CD4-positive, alpha-beta memory T cell (primary cell): ENCODE data around the gene UAP1L1. TPM values are rescaled to one million over a fixed set of nuclear protein-coding genes. Genes with fewer than 3 reads are reported as not detected.
A peak's percentile ranks its signal among the peaks of the same experiment; 100 is the strongest.
"Not testable (repeated sequence)": the region's sequence is repeated elsewhere in the genome, so short reads cannot be mapped to it uniquely, and the experiment has no call there.

Experiments used
- CTCF ChIA-PET: fragments of 350-600 bp; sonication (Branson Sonifier 250); formaldehyde crosslinking; loops from one replicate; lab custom pipeline; 2021; ENCODE audit warnings: inconsistent platforms; ENCODE audit not compliant: partially characterized antibody; lab: Charles Lee
- POLR2A ChIA-PET: fragments of 350-600 bp; sonication (Branson Sonifier 250); formaldehyde crosslinking; loops from one replicate; lab custom pipeline; 2021; ENCODE audit not compliant: partially characterized antibody; lab: Charles Lee
- DNase-seq, 5 donors: peaks; one replicate each; pipeline versions ENCODE4 v3.0.0 to v3.0.0-alpha.2; 2020 to 2022; ENCODE audit warnings: mixed read lengths in 1 of 5
- H3K27ac ChIP-seq: one replicate; pipeline ENCODE4 v1.7.0; 2013; ENCODE audit warnings: low read depth, low read length
- H3K27me3 ChIP-seq: 2 replicates; pipeline ENCODE4 v1.7.0; 2013; ENCODE audit warnings: mild to moderate bottlenecking, low read length, moderate library complexity; ENCODE audit not compliant: insufficient read depth
- H3K36me3 ChIP-seq: 2 replicates; pipeline ENCODE4 v1.7.0; 2013; ENCODE audit warnings: mild to moderate bottlenecking, low read length, moderate library complexity; ENCODE audit not compliant: insufficient read depth
- H3K4me1 ChIP-seq: 2 replicates; pipeline ENCODE4 v1.7.0; 2013; ENCODE audit warnings: mild to moderate bottlenecking, low read length, moderate library complexity; ENCODE audit not compliant: insufficient read depth
- H3K4me3 ChIP-seq, 2 donors: one replicate each; pipeline ENCODE4 v1.7.0; 2013; ENCODE audit warnings: low read length in 2 of 2, mild to moderate bottlenecking in 1 of 2
- H3K9me3 ChIP-seq, 2 donors: one replicate each; pipeline ENCODE4 v1.7.0; 2013; ENCODE audit warnings: low read length in 2 of 2, control low read depth in 1 of 2; ENCODE audit not compliant: control insufficient read depth in 1 of 2
- H3K27ac Mint-ChIP-seq, 7 donors: one replicate each; pipeline ENCODE4 v1.8.0; 2020 to 2021; ENCODE audit warnings: mixed read lengths in 7 of 7, mild to moderate bottlenecking in 6 of 7, inconsistent platforms in 3 of 7, moderate library complexity in 3 of 7
- H3K27me3 Mint-ChIP-seq, 2 donors: one replicate each; pipeline ENCODE4 v1.8.0; 2020 to 2021; ENCODE audit warnings: mixed read lengths in 2 of 2
- H3K36me3 Mint-ChIP-seq, 2 donors: one replicate each; pipeline ENCODE4 v1.8.0; 2020 to 2021; ENCODE audit warnings: mixed read lengths in 2 of 2, inconsistent platforms in 1 of 2, mild to moderate bottlenecking in 1 of 2
- H3K4me1 Mint-ChIP-seq, 4 donors: one replicate each; pipeline ENCODE4 v1.8.0; 2020 to 2021; ENCODE audit warnings: mixed read lengths in 4 of 4, mild to moderate bottlenecking in 1 of 4
- H3K4me3 Mint-ChIP-seq, 8 donors: one replicate each; pipeline ENCODE4 v1.8.0; 2020 to 2021; ENCODE audit warnings: mixed read lengths in 8 of 8, mild to moderate bottlenecking in 7 of 8, moderate library complexity in 6 of 8, inconsistent platforms in 3 of 8
- H3K9me3 Mint-ChIP-seq, 8 donors: one replicate each; pipeline ENCODE4 v1.8.0; 2020 to 2021; ENCODE audit warnings: mixed read lengths in 8 of 8, mild to moderate bottlenecking in 5 of 8, inconsistent platforms in 3 of 8, moderate library complexity in 1 of 8
- intact Hi-C: fragments of 100-400 bp; cut with micrococcal nuclease; formaldehyde crosslinking; loops from one replicate; pipeline ENCODE4 v1.15.1; 2023
- polyA plus RNA-seq, 2 donors: library from polyadenylated mRNA; unstranded; fragments of 300-500 nt; fragmentation: Illumina TruSeq; gene quantifications; one replicate each; pipeline ENCODE4 v1.2.3, GENCODE V29; 2021
- total RNA-seq, 2 experiments: library from RNA; stranded (reverse); gene quantifications; one replicate each; pipeline ENCODE4 v1.2.3, GENCODE V29; 2021

UAP1L1 gene
- total and polyA plus RNA-seq, 4 experiments from 2014 or later = 0.81 to 12.5 (median 6.8) TPM

GRCh38 chr9:137057545-137057944 lies 19.8 kb upstream of the UAP1L1 start:
- intact Hi-C loops = no loop called here
- peak overlapping the region in 1 of 8 donors; percentile 39 for H3K4me3 Mint-ChIP-seq
- H3K4me1 ChIP-seq = peaks cover 11% of the 10 kb centered on the region
- H3K4me1 Mint-ChIP-seq = no peaks in the 10 kb centered on the region
- POLR2A ChIA-PET = no interaction called here
- H3K27ac ChIP-seq = no peak overlapping the region
- no peaks in the 10 kb centered on the region for H3K36me3 ChIP-seq
- no peak overlapping the region for H3K27ac Mint-ChIP-seq
- H3K4me3 ChIP-seq = no peak overlapping the region
- DNase-seq = no peak
- H3K9me3 Mint-ChIP-seq = no peaks in the 10 kb centered on the region
- peaks cover 0 to 2% of the 10 kb centered on the region in 2 donors for H3K27me3 Mint-ChIP-seq
- no peaks in the 10 kb centered on the region for H3K36me3 Mint-ChIP-seq
- H3K27me3 ChIP-seq = peaks cover 6% of the 10 kb centered on the region
- CTCF ChIA-PET = interaction anchor here (0.5 to 3.0 kb wide), 3 partner anchors 10 to 134 kb away, joined by 3 to 12 read pairs (median 11); no protein-coding TSS in a partner anchor
- H3K9me3 ChIP-seq = no peaks in the 10 kb centered on the region

- no peak overlapping the region for H3K27ac ChIP-seq
- H3K27me3 Mint-ChIP-seq = no peaks in the 10 kb centered on the region
- no peaks in the 10 kb centered on the region for H3K4me1 Mint-ChIP-seq
- ChIA-PET POLR2A (no interaction called here), CTCF (interaction anchor here (0.9 to 3.0 kb wide), 4 partner anchors 8 to 29 kb away, joined by 3 to 12 read pairs (median 10); no protein-coding TSS in a partner anchor)
- intact Hi-C loops = no loop called here
- no peak overlapping the region for H3K4me3 Mint-ChIP-seq
- no peaks in the 10 kb centered on the region for H3K27me3 ChIP-seq
- peaks cover 1% of the 10 kb centered on the region for H3K4me1 ChIP-seq
- H3K27ac Mint-ChIP-seq = no peak overlapping the region
- no peaks in the 10 kb centered on the region for H3K36me3 Mint-ChIP-seq
- no peaks in the 10 kb centered on the region for H3K9me3 Mint-ChIP-seq
- no peak for DNase-seq
- no peaks in the 10 kb centered on the region for H3K9me3 ChIP-seq
- H3K4me3 ChIP-seq = no peak overlapping the region
- H3K36me3 ChIP-seq = no peaks in the 10 kb centered on the region
Observed at GRCh38 chr9:137058521-137059234, 18.6 kb upstream of the UAP1L1 start.

GRCh38 chr9:137062384-137062783 lies 14.9 kb upstream of the UAP1L1 start:
- ChIA-PET CTCF (interaction anchor here (1.7 kb wide), 1 partner anchor 33 kb away, joined by 12 read pairs; no protein-coding TSS in a partner anchor), POLR2A (no interaction called here)
- H3K27ac ChIP-seq = no peak overlapping the region
- H3K9me3 ChIP-seq = no peaks in the 10 kb centered on the region
- Mint-ChIP-seq H3K36me3 (no peaks in the 10 kb centered on the region), H3K9me3 (no peaks in the 10 kb centered on the region), H3K4me1 (peaks cover 0 to 3% (median 3%) of the 10 kb centered on the region in 4 donors), H3K27me3 (no peaks in the 10 kb centered on the region), H3K27ac (no peak overlapping the region), H3K4me3 (no peak overlapping the region)
- intact Hi-C loops = no loop called here
- H3K27me3 ChIP-seq = no peaks in the 10 kb centered on the region
- no peaks in the 10 kb centered on the region for H3K4me1 ChIP-seq
- no peak for DNase-seq
- no peaks in the 10 kb centered on the region for H3K36me3 ChIP-seq
- H3K4me3 ChIP-seq = no peak overlapping the region

GRCh38 chr9:137062798-137063197 lies 14.5 kb upstream of the UAP1L1 start:
- H3K9me3 ChIP-seq, H3K9me3 Mint-ChIP-seq, H3K27me3 ChIP-seq, DNase-seq, H3K27me3 Mint-ChIP-seq, intact Hi-C loops, H3K4me3 Mint-ChIP-seq, H3K4me1 ChIP-seq, H3K36me3 Mint-ChIP-seq, H3K36me3 ChIP-seq, POLR2A ChIA-PET, H3K27ac Mint-ChIP-seq, H3K27ac ChIP-seq, H3K4me3 ChIP-seq, H3K4me1 Mint-ChIP-seq: not testable (repeated sequence)
- CTCF ChIA-PET = interaction anchor here (1.7 kb wide), 1 partner anchor 33 kb away, joined by 12 read pairs; no protein-coding TSS in a partner anchor

- Mint-ChIP-seq H3K36me3 (no peaks in the 10 kb centered on the region), H3K9me3 (no peaks in the 10 kb centered on the region), H3K4me3 (no peak overlapping the region), H3K4me1 (peaks cover 4 to 10% (median 7%) of the 10 kb centered on the region in 4 donors), H3K27me3 (peaks cover 0 to 4% of the 10 kb centered on the region in 2 donors), H3K27ac (no peak overlapping the region)
- H3K9me3 ChIP-seq = no peaks in the 10 kb centered on the region
- no peaks in the 10 kb centered on the region for H3K36me3 ChIP-seq
- DNase-seq = no peak
- no peak overlapping the region for H3K4me3 ChIP-seq
- H3K27ac ChIP-seq = no peak overlapping the region
- intact Hi-C loops = no loop called here
- H3K27me3 ChIP-seq = no peaks in the 10 kb centered on the region
- CTCF ChIA-PET = interaction anchor here (0.9 to 3.8 kb wide), 16 partner anchors 8 to 277 kb away, joined by 3 to 29 read pairs (median 5); partner anchors contain the start of genes MAN1B1, NPDC1 and UAP1L1
- POLR2A ChIA-PET = interaction anchor here (0.7 to 1.7 kb wide), 3 partner anchors 11 to 23 kb away, joined by 3 to 4 read pairs (median 4); partner anchors contain the start of genes MAN1B1 and NPDC1
- peaks cover 6% of the 10 kb centered on the region for H3K4me1 ChIP-seq
Observed at GRCh38 chr9:137063311-137064026, 13.8 kb upstream of the UAP1L1 start.

GRCh38 chr9:137064027-137064879 lies 13.1 kb upstream of the UAP1L1 start:
- Mint-ChIP-seq H3K4me3 (no peak overlapping the region), H3K36me3 (no peaks in the 10 kb centered on the region), H3K27ac (peak overlapping the region in 2 of 7 donors; percentile 41 to 53), H3K4me1 (peaks cover 4 to 10% (median 7%) of the 10 kb centered on the region in 4 donors), H3K9me3 (no peaks in the 10 kb centered on the region), H3K27me3 (peaks cover 0 to 4% of the 10 kb centered on the region in 2 donors)
- intact Hi-C loops = no loop called here
- no peaks in the 10 kb centered on the region for H3K27me3 ChIP-seq
- POLR2A ChIA-PET = interaction anchor here (0.7 to 1.7 kb wide), 3 partner anchors 12 to 22 kb away, joined by 3 to 4 read pairs (median 4); partner anchors contain the start of genes MAN1B1 and NPDC1
- peaks cover 11% of the 10 kb centered on the region for H3K4me1 ChIP-seq
- no peak overlapping the region for H3K27ac ChIP-seq
- H3K4me3 ChIP-seq = no peak overlapping the region
- DNase-seq = peak in 3 of 5 donors; percentile 34 to 56 (median 40)
- H3K36me3 ChIP-seq = no peaks in the 10 kb centered on the region
- H3K9me3 ChIP-seq = no peaks in the 10 kb centered on the region
- CTCF ChIA-PET = interaction anchor here (0.9 to 4.5 kb wide), 19 partner anchors 8 to 278 kb away, joined by 3 to 30 read pairs (median 5); partner anchors contain the start of genes ABCA2, MAN1B1, NPDC1 and UAP1L1
